HL-60 (cell line): ENCODE measurements around the gene PRKAR2B.

ENCODE experiments used
- POLR2AphosphoS5 ChIP-seq: IDR thresholded peaks from 2 replicates; pipeline ENCODE4 v1.6.1; 2012; ENCODE audit warnings: low read depth
- TF ChIP-seq, protein P1 (sequence below): IDR thresholded peaks from one replicate; pipeline ENCODE4 v1.5.1; 2011; ENCODE audit warnings: low read length, control low read depth, inconsistent platforms; ENCODE audit not compliant: insufficient read depth

GRCh38 chr7:107145067-107145838, 100.7 kb downstream of the PRKAR2B start:
- TF ChIP-seq, protein P1, sequence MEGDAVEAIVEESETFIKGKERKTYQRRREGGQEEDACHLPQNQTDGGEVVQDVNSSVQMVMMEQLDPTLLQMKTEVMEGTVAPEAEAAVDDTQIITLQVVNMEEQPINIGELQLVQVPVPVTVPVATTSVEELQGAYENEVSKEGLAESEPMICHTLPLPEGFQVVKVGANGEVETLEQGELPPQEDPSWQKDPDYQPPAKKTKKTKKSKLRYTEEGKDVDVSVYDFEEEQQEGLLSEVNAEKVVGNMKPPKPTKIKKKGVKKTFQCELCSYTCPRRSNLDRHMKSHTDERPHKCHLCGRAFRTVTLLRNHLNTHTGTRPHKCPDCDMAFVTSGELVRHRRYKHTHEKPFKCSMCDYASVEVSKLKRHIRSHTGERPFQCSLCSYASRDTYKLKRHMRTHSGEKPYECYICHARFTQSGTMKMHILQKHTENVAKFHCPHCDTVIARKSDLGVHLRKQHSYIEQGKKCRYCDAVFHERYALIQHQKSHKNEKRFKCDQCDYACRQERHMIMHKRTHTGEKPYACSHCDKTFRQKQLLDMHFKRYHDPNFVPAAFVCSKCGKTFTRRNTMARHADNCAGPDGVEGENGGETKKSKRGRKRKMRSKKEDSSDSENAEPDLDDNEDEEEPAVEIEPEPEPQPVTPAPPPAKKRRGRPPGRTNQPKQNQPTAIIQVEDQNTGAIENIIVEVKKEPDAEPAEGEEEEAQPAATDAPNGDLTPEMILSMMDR: no peak
- TF ChIP-seq POLR2AphosphoS5: no peak
